Activated CD8-positive, alpha-beta T cell treated with anti-CD3 and anti-CD28 coated beads, Interleukin-2, amount 10 ng/mL, durations not matched to agents 7 days and 5 days (primary cell): ENCODE data around the gene GNAQ. TPM values are rescaled to one million over a fixed set of nuclear protein-coding genes. Genes with fewer than 3 reads are reported as not detected.

Source experiments
- ATAC-seq: fragments of 150-1000 bp; cut with Tn5 transposase; one replicate; pipeline ENCODE4 v1.10.0; 2021; ENCODE audit warnings: moderate library complexity
- CTCF ChIA-PET: fragments of 350-600 bp; sonication (Branson Sonifier 250); formaldehyde crosslinking; loops from one replicate; lab custom pipeline; 2021; ENCODE audit warnings: antibody characterized with exemption; lab: Charles Lee
- POLR2A ChIA-PET: fragments of 350-600 bp; sonication (Branson Sonifier 250); formaldehyde crosslinking; loops from one replicate; lab custom pipeline; 2021; ENCODE audit warnings: antibody characterized with exemption; lab: Charles Lee
- DNase-seq: peaks from one replicate; pipeline ENCODE4 v3.0.0-alpha.2; 2020
- H3K27ac Mint-ChIP-seq: one replicate; pipeline ENCODE4 v1.8.0; 2021; ENCODE audit warnings: mild to moderate bottlenecking, mixed read lengths
- H3K27me3 Mint-ChIP-seq: one replicate; pipeline ENCODE4 v1.8.0; 2021; ENCODE audit warnings: low read depth, mixed read lengths
- H3K36me3 Mint-ChIP-seq: one replicate; pipeline ENCODE4 v1.8.0; 2021; ENCODE audit warnings: low read depth, mixed read lengths
- H3K4me1 Mint-ChIP-seq: one replicate; pipeline ENCODE4 v1.8.0; 2021; ENCODE audit warnings: low read depth, mixed read lengths
- H3K4me3 Mint-ChIP-seq: one replicate; pipeline ENCODE4 v1.8.0; 2021; ENCODE audit warnings: mild to moderate bottlenecking, mixed read lengths
- H3K9me3 Mint-ChIP-seq: one replicate; pipeline ENCODE4 v1.8.0; 2022; ENCODE audit warnings: mixed read lengths; ENCODE audit not compliant: insufficient read depth
- total RNA-seq, 2 experiments: library from RNA; stranded (reverse); gene quantifications; one replicate each; pipeline ENCODE4 v1.2.3, GENCODE V29; 2021

Gene GNAQ
- total RNA-seq, 2 experiments from 2014 or later = 29.0 to 29.7 TPM

GRCh38 chr9:77808751-77809081, 222.9 kb downstream of the GNAQ start:
- ChIA-PET POLR2A (no interaction called here), CTCF (interaction anchor here (0.6 to 1.5 kb wide), 2 partner anchors 12 to 227 kb away, joined by 3 to 4 read pairs; no protein-coding TSS in a partner anchor)
- H3K27me3 Mint-ChIP-seq = no peaks in the 10 kb centered on the region
- no peak overlapping the region for H3K4me3 Mint-ChIP-seq
- ATAC-seq (no peak), DNase-seq (no peak)
- peaks cover 26% of the 10 kb centered on the region for H3K4me1 Mint-ChIP-seq
- no peaks in the 10 kb centered on the region for H3K9me3 Mint-ChIP-seq
- peaks cover 30% of the 10 kb centered on the region for H3K36me3 Mint-ChIP-seq
- peak overlapping the region; percentile 29 for H3K27ac Mint-ChIP-seq

DNA sequence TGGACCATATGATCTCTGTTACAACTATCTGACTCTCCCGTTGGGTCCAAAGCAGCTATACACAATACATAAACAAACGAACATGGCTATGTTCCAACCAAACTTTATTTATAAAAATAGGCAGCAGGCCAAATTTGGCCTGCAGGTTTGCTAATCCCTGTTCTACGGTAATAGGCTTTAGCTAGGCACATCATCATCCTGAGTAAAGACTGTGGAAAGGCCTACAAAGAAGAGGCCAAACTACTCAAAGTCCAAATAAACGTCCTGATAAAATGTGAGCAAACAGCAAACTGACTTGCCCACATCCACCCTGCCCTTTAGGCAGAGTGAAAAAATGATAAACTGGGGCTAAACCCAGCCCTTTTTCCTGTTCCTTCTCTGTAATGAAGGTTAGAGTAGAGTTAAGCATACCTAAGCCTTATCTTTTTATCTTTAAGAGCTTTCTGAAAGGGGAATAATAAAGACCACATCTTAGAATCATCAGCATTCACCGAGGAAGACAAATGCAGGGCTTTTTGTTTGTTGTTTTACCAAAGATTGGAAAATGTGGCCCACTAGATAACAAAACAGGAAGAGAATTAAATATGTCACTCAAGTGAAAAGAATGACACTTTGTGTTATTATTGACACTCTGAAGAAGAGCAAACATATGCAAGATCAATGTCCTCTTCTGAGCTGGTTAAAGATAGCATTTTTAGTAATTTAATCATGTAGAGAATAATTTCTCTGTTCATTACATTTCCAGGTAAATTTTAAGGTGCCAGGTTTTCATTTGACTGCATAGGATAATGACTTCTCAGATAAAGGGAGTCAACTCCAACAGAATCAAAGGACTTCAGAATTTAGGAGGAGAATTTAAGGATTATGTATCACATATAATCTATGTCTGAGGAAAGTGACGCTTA, 223.5 kb downstream of the GNAQ start:
- DNase-seq (no peak), ATAC-seq (peak; percentile 49)
- Mint-ChIP-seq H3K36me3 (peaks cover 36% of the 10 kb centered on the region), H3K4me1 (peaks cover 26% of the 10 kb centered on the region), H3K27me3 (no peaks in the 10 kb centered on the region), H3K27ac (peak overlapping the region; percentile 57), H3K4me3 (no peak overlapping the region), H3K9me3 (no peaks in the 10 kb centered on the region)
- ChIA-PET CTCF (interaction anchor here (0.6 to 1.1 kb wide), 2 partner anchors 12 to 14 kb away, joined by 3 read pairs; no protein-coding TSS in a partner anchor), POLR2A (no interaction called here)

DNA sequence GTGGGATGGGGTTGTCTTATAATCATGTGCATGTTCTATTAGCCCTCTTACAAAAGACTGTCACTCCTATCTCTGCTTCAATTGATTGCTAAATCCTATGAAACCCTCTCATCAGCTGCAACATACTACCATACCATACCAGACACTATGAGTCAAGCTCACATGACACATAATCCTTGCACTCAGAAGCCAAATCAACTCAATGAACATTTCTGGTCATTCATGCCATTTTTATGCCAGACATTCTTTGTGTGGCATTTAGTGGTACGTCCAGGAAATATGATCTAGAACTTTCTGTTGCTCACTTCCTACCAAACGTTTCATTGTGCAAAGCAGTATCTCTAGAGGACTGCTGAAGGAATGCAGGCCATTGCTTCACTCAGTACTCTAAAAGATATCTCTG, 224.3 kb downstream of the GNAQ start:
- Mint-ChIP-seq H3K9me3 (no peaks in the 10 kb centered on the region), H3K4me3 (no peak overlapping the region), H3K36me3 (peaks cover 36% of the 10 kb centered on the region), H3K4me1 (peaks cover 26% of the 10 kb centered on the region), H3K27me3 (no peaks in the 10 kb centered on the region), H3K27ac (peak overlapping the region; percentile 23)
- ATAC-seq = no peak
- CTCF ChIA-PET = interaction anchor here (1.1 to 1.6 kb wide), 3 partner anchors 15 to 22 kb away, joined by 3 to 4 read pairs (median 3); no protein-coding TSS in a partner anchor
- no peak for DNase-seq
- POLR2A ChIA-PET = no interaction called here

GRCh38 chr9:77806741-77807140, 224.9 kb downstream of the GNAQ start:
- H3K36me3 Mint-ChIP-seq = peaks cover 33% of the 10 kb centered on the region
- no peak overlapping the region for H3K4me3 Mint-ChIP-seq
- H3K4me1 Mint-ChIP-seq = peaks cover 26% of the 10 kb centered on the region
- ChIA-PET POLR2A (no interaction called here), CTCF (interaction anchor here (1.1 to 1.6 kb wide), 3 partner anchors 16 to 23 kb away, joined by 3 to 4 read pairs (median 3); no protein-coding TSS in a partner anchor)
- H3K27ac Mint-ChIP-seq = no peak overlapping the region
- H3K27me3 Mint-ChIP-seq = no peaks in the 10 kb centered on the region
- ATAC-seq = no peak
- H3K9me3 Mint-ChIP-seq = no peaks in the 10 kb centered on the region
- DNase-seq = no peak

- H3K27ac Mint-ChIP-seq = no peak overlapping the region
- no peaks in the 10 kb centered on the region for H3K9me3 Mint-ChIP-seq
- peaks cover 35% of the 10 kb centered on the region for H3K36me3 Mint-ChIP-seq
- DNase-seq (no peak), ATAC-seq (no peak)
- no peaks in the 10 kb centered on the region for H3K27me3 Mint-ChIP-seq
- no peak overlapping the region for H3K4me3 Mint-ChIP-seq
- H3K4me1 Mint-ChIP-seq = peaks cover 30% of the 10 kb centered on the region
- CTCF ChIA-PET = interaction anchor here (0.9 to 1.6 kb wide), 3 partner anchors 14 to 24 kb away, joined by 3 to 4 read pairs (median 3); no protein-coding TSS in a partner anchor
- POLR2A ChIA-PET = no interaction called here
Measured at GRCh38 chr9:77805810-77806209, 225.8 kb downstream of the GNAQ start.

- CTCF ChIA-PET = interaction anchor here (0.9 kb wide), 1 partner anchor 63 kb away, joined by 3 read pairs; no protein-coding TSS in a partner anchor
Measured at GRCh38 chr9:77803423-77803822, 228.2 kb downstream of the GNAQ start.

DNA sequence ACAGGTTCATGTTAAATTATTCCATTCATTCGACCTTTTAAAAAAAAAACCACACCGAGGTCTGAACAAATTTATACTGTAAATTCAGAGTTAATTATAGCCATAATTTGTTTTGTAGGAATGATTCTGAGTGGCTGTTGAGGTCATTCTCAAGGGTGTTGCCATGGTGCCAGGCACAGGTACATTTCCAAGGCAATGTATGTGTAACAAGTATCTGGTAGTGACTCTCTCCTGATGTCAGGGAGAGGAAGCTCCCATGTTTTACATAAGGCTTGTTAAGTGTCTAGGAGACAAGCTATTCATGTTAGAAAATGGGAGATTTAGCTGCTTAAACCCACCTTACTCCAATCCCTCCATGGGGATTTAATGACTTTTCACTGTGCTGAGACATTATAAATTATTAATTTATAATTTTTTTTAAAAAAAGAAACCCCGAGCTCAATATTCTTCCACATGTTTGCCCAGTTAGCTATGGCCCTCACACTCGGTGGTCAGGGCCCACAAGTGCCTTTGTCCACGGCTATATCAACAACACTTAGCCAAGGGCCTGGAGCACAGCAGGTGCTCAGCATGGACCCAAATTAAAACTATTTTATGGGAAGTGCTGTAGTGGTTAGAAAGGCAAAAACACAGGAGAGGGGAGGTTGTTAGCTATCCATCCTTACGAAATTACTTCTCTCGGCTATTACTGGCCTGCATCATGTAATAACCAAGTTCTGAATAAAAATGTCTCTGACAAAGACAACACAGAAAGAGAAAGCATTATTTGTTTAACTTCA, 228.9 kb downstream of the GNAQ start:
- Mint-ChIP-seq H3K36me3 (peaks cover 21% of the 10 kb centered on the region), H3K27ac (no peak overlapping the region), H3K4me3 (no peak overlapping the region), H3K9me3 (no peaks in the 10 kb centered on the region), H3K4me1 (peaks cover 17% of the 10 kb centered on the region), H3K27me3 (no peaks in the 10 kb centered on the region)
- ATAC-seq (no peak), DNase-seq (no peak)
- POLR2A ChIA-PET = no interaction called here
- CTCF ChIA-PET = interaction anchor here (0.6 kb wide), 1 partner anchor 319 kb away, joined by 3 read pairs; no protein-coding TSS in a partner anchor

More at GRCh38 chr9:77803423-77803822, 228.2 kb downstream of the GNAQ start:
- Mint-ChIP-seq H3K9me3 (no peaks in the 10 kb centered on the region), H3K27me3 (no peaks in the 10 kb centered on the region), H3K4me1 (peaks cover 24% of the 10 kb centered on the region), H3K4me3 (no peak overlapping the region), H3K27ac (no peak overlapping the region), H3K36me3 (peaks cover 25% of the 10 kb centered on the region)
- no peak for DNase-seq
- POLR2A ChIA-PET = no interaction called here
- ATAC-seq = no peak

- Mint-ChIP-seq H3K27ac (no peak overlapping the region), H3K4me1 (peaks cover 11% of the 10 kb centered on the region), H3K27me3 (no peaks in the 10 kb centered on the region), H3K4me3 (no peak overlapping the region), H3K9me3 (no peaks in the 10 kb centered on the region), H3K36me3 (peaks cover 19% of the 10 kb centered on the region)
- DNase-seq (no peak), ATAC-seq (no peak)
- POLR2A ChIA-PET = no interaction called here
- CTCF ChIA-PET = no interaction called here
Measured at GRCh38 chr9:77802064-77802463, 229.5 kb downstream of the GNAQ start.

DNA sequence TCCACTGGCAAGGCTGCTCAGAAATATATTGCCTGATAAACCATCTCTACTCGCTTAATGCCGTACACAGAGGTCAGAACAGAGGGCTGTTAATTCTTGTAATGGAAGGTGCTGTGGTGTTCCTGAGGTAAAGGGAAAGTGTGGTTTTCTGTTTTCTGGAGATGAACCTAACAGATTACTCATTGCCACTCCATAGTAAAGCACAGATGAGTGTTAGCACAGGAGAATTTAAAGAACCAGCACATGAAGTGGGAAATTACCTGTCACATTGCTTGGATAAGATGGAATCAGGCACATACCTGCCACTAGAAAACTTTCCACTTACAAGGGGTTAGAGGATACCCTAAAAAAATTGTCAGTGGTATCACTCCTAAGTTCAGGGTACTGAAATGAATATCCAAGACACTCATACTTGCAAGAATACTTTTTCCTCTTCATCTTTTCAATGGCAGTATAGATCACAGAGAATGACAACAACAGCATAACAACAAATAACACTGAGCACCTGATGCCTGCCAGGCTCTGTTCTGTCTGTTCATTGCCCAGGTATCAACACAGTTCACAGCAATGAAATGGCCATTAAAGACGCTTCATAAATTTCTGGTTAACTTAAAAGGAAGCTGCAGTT, 230.6 kb downstream of the GNAQ start:
- DNase-seq (no peak), ATAC-seq (no peak)
- ChIA-PET CTCF (no interaction called here), POLR2A (no interaction called here)
- no peaks in the 10 kb centered on the region for H3K9me3 Mint-ChIP-seq
- peaks cover 14% of the 10 kb centered on the region for H3K36me3 Mint-ChIP-seq
- H3K27ac Mint-ChIP-seq = no peak overlapping the region
- no peaks in the 10 kb centered on the region for H3K27me3 Mint-ChIP-seq
- peaks cover 6% of the 10 kb centered on the region for H3K4me1 Mint-ChIP-seq
- H3K4me3 Mint-ChIP-seq = no peak overlapping the region

DNA sequence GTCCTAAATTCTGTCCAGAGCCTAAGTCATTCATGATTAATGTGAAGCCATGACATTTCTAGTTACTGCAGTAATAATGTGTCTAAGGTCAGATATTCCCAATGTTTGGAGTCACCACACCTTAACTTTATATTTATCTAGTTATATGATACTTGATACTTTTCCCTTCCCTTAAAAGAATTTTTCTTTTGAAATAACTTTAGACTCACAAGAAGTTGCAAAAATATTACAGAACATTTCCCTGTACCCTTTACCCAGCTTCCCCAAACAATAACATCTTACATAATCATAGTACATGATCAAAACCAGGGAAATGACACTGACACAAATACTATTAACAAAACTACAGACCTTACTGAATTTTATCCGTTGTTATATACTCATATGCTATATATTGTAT, 233.5 kb downstream of the GNAQ start:
- H3K27ac Mint-ChIP-seq = no peak overlapping the region
- DNase-seq = no peak

GRCh38 chr9:77794985-77795384, 236.6 kb downstream of the GNAQ start:
- CTCF ChIA-PET = no interaction called here
- H3K27ac Mint-ChIP-seq = no peak overlapping the region

More for the DNA sequence above, 233.5 kb downstream of the GNAQ start:
- no peaks in the 10 kb centered on the region for H3K9me3 Mint-ChIP-seq
- ATAC-seq = no peak
- H3K4me3 Mint-ChIP-seq = no peak overlapping the region
- H3K27me3 Mint-ChIP-seq = no peaks in the 10 kb centered on the region
- ChIA-PET CTCF (no interaction called here), POLR2A (no interaction called here)
- peaks cover 9% of the 10 kb centered on the region for H3K36me3 Mint-ChIP-seq
- H3K4me1 Mint-ChIP-seq = peaks cover 6% of the 10 kb centered on the region

More at GRCh38 chr9:77794985-77795384, 236.6 kb downstream of the GNAQ start:
- H3K36me3 Mint-ChIP-seq = peaks cover 14% of the 10 kb centered on the region
- H3K27me3 Mint-ChIP-seq = no peaks in the 10 kb centered on the region
- POLR2A ChIA-PET = no interaction called here
- H3K9me3 Mint-ChIP-seq = no peaks in the 10 kb centered on the region
- H3K4me1 Mint-ChIP-seq = no peaks in the 10 kb centered on the region
- ATAC-seq (no peak), DNase-seq (no peak)
- no peak overlapping the region for H3K4me3 Mint-ChIP-seq
